Bone marrow (tissue), 2 donors: Measurements from ENCODE around the gene GARNL3.

Source experiments
- DNase-seq, 2 donors: peaks; one replicate each; lab custom pipeline; 2025; lab: John Stamatoyannopoulos, UW

Gene GARNL3

DNA sequence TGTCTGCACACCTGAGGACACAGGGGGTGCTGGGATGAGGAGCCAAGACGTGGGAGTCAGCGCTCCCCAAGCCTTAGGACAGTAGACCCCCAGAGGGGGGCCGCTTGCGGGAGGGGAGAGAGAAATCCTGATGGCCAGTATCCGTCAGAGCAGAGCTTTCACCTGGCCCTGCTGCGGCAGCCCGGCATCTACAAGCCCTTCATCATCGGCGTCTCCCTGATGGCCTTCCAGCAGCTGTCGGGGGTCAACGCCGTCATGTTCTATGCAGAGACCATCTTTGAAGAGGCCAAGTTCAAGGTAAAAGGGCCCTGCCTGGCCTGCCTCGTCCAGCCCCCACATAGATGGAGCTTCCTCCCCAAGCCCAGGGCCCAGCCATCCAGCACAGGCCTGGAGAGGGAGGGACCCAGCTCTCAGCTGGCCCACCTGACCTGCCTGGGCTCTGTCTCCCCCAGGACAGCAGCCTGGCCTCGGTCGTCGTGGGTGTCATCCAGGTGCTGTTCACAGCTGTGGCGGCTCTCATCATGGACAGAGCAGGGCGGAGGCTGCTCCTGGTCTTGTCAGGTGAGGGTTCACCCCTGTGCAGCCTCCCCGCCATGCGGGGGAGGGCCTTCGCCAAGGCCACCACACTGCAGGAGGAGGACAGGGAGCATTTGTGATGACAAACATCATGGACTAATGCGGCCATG lies 139.1 kb downstream of the GARNL3 start:
- DNase-seq, result no peak

DNA sequence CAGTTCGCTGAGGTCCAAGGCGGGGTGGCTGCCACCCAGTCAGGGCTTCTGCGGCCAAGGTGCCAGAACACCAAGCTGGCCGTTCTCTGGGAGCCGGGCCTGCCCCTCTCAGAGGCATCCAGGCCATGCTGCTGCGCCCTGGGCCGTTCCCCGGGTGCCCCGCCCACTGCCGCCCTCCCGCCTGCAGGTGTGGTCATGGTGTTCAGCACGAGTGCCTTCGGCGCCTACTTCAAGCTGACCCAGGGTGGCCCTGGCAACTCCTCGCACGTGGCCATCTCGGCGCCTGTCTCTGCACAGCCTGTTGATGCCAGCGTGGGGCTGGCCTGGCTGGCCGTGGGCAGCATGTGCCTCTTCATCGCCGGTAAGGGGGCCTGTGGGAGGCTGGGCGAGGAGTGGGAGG lies 140.1 kb downstream of the GARNL3 start:
- DNase-seq, result no peak

- no peak for DNase-seq
Observed at GRCh38 chr9:127405344-127406125, 141.0 kb downstream of the GARNL3 start.

- DNase-seq, result no peak
Observed at GRCh38 chr9:127406799-127407491, 142.4 kb downstream of the GARNL3 start.

GRCh38 chr9:127407492-127407843 lies 142.9 kb downstream of the GARNL3 start:
- DNase-seq, result no peak

- peak in 1 of 2 donors; percentile 29 for DNase-seq
Observed at GRCh38 chr9:127411122-127411521, 146.5 kb downstream of the GARNL3 start.

- no peak for DNase-seq
Observed at GRCh38 chr9:127415141-127415540, 150.6 kb downstream of the GARNL3 start.

DNA sequence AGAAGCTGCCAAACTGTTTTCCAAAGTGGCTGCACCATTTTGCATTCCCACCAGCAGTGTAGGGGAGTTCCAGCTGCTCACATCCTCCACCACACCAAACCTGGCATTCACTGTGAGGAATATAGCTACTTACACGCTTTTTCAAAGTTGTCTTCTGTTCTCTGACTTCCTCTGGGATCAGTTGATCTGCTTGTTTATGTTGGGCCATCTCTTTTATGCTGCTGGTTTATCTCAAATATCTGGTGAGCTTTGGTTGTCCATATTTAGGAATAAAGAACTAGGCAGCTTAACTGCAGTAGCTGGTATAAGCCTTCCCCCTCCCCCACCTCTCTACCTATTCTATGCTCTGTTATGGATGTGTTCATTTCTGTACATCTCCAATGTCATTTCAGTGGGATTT lies 151.1 kb downstream of the GARNL3 start:
- no peak for DNase-seq

GRCh38 chr9:127417131-127418036 lies 152.8 kb downstream of the GARNL3 start:
- no peak for DNase-seq

DNA sequence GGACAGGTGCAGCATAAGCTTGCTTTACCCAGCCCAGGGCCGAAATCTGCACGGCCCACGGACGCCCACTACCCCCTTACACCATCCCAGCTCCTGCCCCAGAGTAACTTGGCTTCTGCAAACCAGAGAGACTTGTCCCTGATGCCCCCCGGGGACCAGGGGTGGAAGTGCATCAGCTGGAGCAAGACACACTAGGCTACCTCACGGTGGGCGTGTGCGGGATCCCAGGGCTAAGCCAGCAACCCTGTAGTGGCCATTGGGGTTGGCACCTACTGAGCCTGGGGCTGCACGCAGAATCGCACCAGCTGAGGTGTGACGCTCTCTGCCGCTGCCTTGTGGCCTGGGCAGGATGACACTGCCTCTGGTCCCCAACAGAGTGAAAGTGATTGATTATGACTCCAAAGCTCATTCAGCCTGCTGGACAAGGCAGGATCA lies 153.5 kb downstream of the GARNL3 start:
- DNase-seq, result no peak

GRCh38 chr9:127419348-127419747 lies 154.8 kb downstream of the GARNL3 start:
- DNase-seq, result no peak

DNA sequence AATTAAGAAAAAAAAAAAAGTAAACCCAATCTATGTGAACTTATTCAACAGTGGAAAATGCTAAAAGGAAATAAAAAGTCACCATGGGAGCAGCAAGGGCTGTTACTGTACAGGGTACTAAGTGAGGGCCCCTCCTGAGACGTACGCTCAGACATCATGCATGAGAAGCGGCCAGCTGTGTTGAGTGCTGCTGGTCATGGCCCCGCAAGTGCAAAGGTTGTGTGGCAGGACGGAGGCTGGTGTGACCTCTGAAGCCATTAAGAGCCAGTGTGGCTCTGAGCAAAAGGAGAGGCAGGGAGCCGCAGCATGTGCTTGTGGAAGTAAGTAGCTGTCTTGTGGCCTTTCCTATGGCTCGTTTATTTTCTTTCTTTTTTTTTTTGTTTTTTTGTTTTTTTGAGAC lies 156.5 kb downstream of the GARNL3 start:
- no peak for DNase-seq

GRCh38 chr9:127422133-127422782 lies 157.7 kb downstream of the GARNL3 start:
- DNase-seq, result no peak

DNA sequence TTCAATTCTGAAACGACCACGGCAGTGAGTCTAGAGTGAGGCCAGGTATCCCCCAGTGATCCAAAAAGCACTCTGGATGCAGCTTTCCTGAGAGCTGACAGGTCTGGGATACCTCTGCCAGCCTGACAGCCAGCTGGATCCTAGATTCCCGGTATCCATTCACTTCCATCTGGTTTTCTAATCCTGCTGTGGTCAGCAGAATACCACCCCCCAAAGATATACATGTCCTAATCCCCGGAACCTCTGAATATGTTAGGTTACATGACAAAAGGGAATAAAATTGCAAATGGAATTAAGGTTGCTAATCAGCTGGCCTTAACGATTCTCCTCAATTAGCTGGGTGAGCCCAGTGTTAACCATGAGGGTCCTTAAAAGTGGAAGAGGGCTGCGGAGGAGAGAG lies 158.2 kb downstream of the GARNL3 start:
- DNase-seq, result no peak

GRCh38 chr9:127423476-127423933 lies 158.9 kb downstream of the GARNL3 start:
- no peak for DNase-seq

GRCh38 chr9:127423934-127424675 lies 159.5 kb downstream of the GARNL3 start, which contains the start of gene ZNF79:
Gene ZNF79 (plus strand): TSS chr9:127424382. CDS start chr9:127424788, 406 bp downstream.
- DNase-seq, result peak; percentile 83 to 89

DNA sequence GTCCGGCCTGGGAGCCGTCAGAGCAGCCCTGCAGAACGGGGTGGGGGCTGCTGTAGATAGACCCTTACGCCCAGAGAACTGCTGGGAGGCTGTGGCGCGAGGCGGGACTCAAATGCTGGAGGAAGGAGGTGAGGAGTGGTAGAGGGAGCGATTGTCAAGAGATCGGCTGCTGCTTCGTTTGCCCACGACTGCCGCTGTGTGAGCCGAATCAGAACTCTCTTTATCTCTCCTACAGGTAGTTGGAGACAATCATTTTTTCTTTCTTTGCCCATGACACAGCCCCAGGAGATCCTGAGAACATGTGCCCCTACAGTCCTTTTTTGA lies 160.1 kb downstream of the GARNL3 start:
- DNase-seq, result no peak

GRCh38 chr9:127426756-127427155 lies 162.2 kb downstream of the GARNL3 start:
- DNase-seq, result no peak

GRCh38 chr9:127428348-127428747 lies 163.8 kb downstream of the GARNL3 start:
- no peak for DNase-seq

DNA sequence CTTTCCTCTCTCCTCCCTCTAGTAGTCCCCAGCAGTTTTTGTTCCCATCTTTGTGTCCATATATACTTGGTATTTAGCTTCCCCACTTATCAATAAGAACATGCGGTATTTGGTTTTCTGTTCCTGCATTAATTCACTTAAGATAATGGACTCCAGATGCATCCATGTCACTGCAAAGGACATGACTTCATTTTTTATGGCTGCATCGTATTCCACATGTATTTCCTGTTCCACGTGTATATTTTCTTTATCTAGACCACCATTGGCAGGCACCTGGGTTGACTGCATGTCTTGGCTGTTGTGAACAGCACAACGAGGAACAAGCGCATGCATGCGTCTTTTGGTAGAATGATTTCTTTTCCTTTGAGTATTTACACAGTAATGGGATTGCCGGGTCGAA lies 165.8 kb downstream of the GARNL3 start:
- no peak for DNase-seq
